Measurements from ENCODE around the gene NRCAM.

- TF ChIP-seq CTCF (IDR thresholded peaks at IDR 0.05; ENCODE audit: low read depth, low read length): no peak
- no peak for TF ChIP-seq EZH2phosphoT487 (IDR thresholded peaks at IDR 0.05; ENCODE audit: low read depth)
These were observed 163.7 kb downstream of the NRCAM start for GRCh38 chr7:108292541-108292940.

All from OCI-LY3 (cell line).